Activated CD8-positive, alpha-beta memory T cell treated with anti-CD3 and anti-CD28 coated beads for 4 hours (primary cell): ENCODE data around the gene FBLIM1.

ENCODE experiments used
- DNase-seq, 2 donors: peaks; one replicate each; pipeline ENCODE4 v3.0.0-alpha.2; 2020; ENCODE audit warnings: low read depth in 2 of 2

Gene FBLIM1

DNA sequence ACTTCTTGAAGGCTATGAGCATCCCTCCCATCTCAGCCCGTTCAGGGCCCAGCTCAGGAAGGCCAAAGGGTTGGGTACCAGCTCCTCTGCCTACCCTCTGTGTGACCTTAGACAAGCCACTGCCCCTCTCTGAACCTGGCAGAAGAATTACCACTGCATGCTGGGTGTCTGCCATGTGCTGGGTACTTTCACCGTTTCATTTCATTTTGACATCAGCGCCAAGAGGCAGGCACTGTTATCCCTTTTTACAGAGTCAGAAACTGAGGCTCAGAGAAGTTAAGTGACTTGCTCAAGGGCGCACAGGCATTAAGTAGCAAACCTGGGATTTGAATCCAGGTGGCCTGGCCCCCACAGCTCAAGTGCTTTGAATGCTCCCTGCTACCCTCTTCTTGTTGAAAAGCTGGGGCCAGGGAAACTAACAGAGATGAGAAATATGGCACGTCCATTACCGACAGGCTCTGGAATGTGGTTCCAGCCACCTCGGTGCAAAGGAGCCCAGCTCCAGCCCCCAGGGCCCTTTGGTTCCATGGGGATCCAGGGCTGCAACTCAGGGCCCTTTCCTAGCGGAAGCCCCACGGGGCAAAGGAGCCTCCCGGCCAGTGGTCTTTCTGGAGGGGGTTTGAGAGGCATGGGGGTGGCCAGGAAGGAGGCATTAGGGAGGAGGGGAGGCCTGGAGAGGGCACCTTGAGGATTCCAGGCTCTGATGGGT is 9.8 kb upstream of the FBLIM1 start:
- DNase-seq = no peak

DNA sequence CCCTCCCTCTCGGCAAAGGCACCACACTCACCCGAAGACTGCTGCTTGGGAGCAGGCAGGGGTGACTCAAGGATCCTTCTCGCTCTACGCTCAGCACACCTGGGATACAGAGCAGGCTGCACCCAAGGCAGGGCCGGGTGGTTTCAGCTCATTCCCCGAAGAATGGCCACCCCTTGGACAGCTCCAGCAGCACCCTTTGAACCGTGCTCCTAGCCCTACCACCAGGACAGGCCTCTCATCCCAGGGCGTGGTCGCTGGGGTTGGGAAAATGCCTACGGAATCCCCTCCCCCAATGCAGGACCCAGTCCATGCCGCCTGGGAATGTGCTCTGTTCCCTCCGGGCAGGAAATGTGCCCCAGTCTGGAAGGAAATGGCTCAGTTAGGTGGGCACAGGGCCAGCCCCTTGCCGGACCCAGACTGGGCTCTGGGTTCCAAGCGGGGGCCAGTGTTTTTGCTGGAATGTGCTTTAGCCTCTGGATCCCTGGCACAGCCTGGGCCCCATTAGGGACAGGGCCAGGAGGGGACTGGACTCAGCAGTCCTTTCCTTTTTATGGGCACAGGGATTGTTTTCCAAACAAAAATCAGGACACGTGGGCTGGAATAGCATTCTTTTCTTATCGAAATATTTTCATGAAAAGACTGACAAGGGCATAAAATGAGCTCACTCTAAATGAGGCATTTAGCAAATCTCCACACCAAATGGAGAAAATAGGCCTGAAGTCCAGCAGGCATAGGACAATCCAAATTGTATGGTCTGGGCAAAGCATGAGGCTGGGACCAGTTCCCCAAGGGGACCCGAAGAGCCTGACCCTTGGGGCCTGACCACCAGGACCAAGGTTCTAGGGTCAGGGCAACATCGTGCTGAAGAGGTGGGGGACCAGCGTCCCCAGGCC is 8.9 kb upstream of the FBLIM1 start:
- no peak for DNase-seq

DNA sequence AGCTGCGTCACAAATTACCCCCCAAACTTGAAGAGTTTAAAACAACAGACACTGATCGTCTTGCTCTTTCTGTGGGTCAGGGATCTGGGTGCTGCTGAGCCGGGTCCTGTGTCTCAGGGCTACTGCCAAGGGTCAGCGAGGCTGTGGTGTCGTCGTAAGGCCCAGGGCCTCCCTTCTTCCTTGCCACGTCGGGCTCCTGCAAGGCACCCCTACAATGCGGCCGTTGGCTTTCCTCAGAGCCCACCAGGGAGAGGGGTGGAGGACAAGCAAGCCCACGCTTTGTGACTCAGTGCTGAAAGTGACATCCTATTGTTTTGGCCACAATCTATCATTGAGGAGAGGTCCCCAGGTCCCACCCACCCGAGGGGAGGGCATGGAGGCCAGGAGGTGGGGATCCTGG is 7.7 kb upstream of the FBLIM1 start:
- no peak for DNase-seq

DNA sequence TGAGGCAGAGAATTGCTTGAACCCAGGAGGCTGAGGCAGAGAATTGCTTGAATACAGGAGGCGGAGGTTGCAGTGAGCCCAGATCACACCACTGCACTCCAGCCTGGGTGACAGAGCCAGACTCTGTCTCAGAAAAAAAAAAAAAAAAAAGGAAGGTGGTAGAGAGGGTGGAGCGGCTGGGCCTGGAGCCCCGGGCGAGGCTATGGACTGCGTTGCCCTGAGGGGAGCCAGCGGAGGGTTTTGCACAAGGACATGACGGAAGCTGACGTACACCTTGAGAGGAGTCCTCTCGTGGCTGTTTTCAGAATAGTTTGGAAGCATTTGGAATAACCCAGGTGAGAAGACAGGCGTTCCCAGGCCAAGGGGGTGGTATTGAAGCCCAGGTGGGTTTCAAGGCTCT is 6.9 kb upstream of the FBLIM1 start:
- DNase-seq = no peak

DNA sequence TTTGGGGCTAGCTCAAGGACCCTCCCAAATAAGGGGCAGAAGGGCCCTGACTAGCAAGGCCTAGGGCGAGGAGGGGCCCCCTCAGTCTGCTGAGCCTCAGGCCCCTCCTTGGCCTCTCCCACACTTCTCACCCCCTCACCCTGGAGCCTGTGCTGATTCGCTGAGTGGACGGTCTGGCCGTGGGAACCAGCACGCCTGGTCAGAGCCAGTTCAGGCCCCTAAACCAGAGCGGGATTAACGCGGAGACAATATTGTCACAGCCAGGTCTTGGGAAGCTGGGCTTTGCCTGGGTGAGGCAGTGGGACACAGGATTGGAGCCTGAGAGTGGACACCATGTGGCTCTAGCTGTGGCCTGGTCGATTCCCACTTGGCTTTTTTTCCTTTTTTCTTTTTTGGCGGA is 4.8 kb upstream of the FBLIM1 start:
- DNase-seq = no peak

DNA sequence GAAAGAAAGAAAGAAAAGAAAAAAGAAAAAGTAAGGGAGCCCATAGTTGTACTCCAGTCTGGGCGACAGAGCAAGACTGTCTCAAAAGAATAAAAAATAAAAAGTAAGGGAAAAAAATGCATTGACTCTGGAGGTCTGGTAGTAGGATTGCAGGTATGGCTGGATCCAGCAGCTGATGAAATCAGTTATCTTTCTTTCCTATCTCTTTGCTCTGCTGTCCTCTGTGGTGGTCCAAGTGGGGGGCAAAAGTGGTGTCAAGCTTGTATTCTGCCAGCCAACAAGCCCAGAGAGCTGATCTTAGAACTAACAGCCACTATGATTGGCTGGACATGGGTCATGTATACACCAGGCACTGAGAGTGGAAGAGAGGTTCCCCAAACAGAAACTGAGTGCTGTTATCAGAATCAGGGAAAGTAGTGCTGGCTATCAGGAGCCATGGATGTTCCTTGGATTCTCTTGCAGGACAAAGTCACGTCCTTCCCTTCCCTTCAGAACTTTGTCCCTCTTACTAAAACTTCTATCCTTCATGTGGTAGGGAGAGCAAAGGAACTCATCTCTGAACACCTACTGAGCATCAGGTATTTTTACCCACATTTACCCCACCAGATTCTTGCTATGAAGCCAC is 3.5 kb upstream of the FBLIM1 start:
- DNase-seq = no peak

DNA sequence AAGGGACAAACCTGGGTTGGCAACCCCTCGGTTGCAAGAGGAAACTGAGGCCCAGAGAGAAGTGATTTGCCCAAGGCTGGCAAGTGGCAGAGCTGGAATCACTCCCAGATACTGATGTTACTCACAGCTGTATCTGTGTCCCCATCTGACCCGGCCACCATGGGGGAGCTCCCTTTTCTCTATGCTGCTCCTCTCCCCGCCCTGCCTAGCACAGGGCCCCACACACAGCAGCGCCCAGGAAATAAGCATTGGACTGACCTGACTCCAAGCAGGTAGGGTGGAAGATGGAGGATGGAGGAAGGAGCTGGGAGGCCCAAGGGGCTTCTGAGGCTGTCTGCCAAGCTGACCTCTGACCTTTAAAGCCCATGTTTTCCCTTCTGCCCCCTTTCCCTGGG is 3.0 kb upstream of the FBLIM1 start:
- DNase-seq = no peak

DNA sequence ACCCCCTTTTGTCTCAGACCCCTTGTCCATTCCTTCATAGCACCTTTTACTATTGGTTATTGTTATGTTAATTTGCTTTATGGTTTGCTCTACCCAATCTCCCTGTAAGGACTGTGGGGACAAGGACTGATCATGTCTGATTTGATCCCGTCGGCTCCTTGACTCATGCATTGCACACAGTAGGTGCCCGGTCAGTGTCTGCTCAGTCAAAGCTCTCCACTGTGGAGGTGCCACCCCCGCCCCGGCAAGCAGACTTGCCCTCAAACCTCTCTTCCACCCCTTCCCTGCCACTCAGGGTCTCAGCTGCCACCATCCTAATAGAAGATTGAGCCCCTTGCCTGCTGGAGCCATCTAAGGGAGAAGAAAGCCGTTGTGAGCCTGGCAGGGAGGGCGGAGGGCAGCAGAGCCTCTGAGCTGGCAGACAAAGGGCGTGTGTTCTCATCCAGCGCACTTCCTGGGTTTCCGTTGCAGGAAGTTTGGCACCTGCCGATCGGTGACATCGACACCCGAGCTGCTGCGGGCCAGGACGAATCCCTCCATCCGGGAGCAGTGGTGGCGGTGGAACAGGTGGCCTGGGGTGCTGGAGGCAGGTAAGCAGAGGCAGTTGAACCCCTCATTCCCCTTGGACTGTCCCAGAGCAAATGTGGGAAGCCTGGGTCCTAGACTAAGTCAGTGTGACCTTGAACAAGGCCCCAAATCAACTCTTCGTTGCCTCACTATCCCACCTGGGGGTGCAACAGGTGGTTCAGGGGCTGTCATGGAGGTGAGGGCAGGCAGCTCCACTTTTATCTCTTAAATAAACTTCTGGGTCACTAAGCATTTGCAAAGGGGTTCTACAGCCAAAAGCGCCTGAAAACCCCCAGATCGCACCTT is 2.2 kb upstream of the FBLIM1 start:
- no peak for DNase-seq

DNA sequence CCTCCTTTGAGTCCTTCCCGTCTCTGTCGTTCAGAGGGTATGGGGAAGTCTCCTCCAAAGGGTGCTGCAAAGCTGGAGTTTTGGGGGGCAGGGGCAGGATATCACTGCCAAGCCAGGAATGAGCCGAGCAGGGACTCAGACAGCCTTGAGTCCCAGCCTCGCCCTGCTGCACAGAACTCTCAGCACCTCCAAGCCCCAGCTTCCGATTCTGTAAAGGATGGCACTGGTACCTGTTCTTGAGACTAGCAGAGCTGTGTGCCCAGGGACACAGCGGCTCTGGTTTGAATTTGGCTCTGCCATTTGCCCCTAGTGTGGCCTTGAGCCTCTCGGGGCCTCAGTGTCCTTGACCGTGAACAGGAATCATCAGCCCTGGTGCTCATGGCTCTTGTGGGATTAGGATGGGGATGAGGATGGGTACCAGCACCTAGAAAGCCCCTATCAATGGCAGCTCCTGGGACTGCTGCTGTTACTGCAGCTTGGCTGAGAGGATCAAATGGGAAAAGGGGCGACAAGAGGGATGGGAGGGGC is 1.5 kb upstream of the FBLIM1 start:
- DNase-seq = no peak

DNA sequence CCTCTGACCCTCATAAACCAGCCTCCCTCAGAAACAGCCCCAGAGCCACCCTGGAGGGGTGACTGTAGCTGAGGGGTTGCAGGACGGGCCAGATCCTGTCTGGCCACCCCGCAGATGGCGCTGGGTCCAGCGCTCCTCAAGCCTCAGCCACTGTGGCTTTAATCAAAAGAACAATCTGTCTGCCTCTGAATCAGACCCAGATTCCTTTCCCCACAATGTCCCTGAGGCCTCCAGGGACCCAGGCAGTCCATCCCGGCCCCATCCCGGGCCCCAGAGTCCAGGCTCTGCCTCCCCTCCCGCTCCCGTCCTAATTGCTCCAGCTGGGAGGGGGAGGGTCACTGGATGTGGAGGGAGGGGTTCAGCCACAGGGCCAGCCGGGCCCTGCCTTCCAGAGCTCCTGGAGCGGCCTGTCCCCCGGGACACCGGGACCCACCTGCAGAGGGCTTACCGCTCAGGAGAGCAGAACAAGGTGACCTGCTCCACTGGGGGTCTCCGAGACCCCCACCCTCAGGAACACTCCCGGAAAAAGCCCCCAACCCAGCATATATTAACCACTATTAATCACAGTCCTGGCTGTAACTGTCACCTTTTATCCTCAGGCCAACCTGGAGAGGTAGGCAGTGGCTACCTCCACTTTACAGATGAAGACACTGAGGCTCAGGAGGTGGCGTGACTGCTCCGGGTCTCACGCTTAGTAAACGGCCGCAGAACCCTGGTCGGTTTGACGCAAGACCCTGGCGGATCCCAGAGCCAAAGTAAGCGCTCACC is 836 bp upstream of the FBLIM1 start:
- no peak for DNase-seq

DNA sequence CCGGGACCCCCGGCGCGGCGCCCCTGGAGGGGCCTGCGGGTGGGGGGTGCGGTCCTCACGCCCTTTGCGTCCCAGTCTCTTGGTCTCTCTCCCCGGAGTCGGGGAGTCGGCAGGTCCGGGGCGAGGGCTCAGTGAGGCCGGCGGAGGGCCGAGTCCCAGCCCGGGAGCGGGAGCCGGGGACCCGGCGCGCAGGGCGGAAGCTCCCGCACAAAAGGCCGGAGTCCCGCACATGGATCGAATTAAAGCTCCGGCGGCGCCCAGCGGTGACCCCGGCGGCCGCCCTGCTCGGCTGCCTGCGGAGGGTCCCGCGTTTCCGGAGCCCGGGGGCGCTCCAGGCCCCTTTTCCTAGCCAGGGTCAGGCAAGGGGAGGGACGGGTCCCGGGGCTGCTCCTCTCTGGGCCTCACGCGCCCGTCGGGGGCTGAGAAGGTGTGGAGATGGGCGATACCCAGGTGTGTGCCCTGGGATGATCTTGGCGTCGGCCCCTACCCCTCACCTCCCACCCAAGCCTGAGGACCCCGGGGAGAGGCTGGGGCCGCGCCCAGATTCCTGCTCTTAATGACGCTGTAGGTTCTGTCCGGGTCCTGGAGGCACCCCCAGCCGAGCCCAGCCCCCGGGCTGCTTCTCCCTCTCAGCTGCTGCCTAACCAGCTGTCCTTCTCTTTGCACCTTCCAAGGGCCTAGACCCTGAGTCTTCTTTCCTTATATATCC is 512 bp downstream of the FBLIM1 start:
- no peak for DNase-seq

DNA sequence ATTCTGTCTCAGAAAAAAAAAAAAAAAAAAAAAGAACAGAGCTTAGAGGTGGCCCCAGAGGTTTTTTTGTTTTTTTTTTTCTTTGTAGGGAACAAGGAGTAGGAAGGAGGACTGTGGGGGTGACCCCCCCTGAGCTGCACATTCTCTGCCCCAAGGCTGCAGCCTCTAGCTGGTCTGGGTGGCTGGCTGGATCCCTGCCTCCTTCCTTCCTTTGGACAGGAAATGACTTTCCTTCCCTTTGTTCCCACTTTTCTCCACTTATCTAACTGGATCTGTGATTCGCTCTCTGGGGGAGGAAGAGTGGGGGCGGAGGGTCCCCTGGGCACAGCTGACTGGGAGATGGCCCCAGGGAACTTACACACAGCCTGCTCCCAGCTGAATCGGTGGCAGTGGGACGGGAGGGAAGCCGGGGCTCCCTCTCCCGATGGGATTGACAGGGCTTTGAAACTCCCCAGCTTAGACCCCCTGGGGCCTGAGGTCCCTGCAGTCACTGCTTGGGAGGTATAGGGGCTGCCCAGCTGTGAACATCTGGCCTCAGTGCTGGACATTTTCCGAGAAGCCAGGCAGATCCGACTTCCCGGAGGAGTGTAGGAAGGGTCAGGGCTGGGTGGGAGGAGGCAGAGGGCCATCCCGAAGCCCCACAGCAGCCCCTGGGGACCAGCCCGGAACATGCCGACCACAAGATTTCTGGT is 2.1 kb downstream of the FBLIM1 start:
- no peak for DNase-seq

DNA sequence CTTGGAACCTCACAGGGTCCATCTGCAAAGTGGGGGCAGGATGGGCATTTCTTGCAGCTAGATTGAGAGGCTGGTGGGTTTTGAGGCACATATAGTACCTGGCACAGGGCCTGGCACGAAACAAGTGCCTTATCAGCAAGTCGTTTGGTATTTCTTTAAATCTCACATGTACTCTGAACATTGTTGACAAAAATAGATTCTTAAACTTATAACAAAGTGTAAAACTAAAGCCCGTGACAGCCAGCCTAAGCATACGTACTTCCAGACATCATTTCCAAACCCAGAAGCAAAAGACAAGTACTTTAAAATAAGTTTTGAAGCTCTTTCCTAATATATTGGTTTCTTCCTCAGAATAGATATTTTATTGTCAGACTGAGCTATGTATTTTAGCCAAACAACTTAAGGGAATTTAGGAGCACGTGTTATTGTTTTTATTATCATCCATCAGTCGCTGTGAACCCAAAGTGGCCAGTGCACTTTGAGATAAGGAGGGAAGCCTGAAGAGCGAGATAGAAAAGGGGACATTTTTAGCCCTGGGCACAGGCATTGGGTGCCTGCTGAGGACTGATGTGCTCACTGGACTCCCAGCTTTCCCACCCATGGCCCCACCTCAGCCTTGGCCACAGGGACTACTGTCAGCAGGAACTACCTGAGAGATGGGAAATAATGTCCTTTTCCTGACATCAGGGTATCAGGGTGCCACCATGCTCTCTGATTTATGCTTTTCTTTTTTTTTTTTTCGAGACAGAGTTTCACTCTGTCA is 3.0 kb downstream of the FBLIM1 start:
- no peak for DNase-seq

DNA sequence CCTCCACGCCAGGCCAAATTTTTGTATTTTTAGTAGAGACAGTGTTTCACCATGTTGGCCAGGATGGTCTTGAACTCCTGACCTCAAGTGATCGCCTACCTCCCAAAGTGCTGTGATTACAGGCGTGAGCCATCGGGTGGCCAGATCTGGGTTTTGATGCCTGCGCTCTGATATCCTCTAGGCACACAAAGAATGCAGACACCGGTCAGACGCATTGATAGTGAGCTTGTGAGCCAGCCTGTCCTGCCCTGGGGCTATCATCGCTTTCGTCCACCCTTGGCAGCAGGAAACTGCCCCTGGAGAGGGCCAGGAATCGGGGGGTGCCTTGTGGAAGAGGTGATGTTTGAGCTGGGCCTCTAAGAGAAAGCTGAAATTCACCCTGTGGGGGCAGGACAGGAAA is 4.0 kb downstream of the FBLIM1 start:
- DNase-seq = no peak

DNA sequence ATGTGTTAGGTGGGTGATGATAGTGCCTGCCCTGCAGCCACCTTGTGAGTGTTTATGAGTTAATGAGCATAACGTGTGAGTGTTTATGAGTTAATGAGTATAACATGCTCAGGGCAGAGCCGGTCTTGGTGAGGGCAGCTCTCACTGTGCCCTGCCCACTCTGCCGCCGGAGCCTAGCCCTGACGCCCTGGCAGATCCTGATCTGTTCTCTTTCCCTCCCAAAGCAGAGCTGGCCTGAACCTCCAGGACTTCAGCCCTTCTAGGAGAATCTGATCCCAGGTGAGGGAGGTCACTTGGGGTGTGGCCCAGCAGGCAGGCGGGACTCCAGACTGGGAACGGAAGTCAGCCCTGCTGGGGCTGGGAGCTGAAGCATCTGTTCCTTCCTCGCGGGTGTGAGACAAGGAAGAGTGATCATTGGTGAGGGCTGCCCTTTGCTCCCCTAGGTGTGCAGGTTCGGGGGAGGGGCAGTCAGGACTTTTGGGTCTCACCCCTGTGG is 5.7 kb downstream of the FBLIM1 start:
- no peak for DNase-seq

DNA sequence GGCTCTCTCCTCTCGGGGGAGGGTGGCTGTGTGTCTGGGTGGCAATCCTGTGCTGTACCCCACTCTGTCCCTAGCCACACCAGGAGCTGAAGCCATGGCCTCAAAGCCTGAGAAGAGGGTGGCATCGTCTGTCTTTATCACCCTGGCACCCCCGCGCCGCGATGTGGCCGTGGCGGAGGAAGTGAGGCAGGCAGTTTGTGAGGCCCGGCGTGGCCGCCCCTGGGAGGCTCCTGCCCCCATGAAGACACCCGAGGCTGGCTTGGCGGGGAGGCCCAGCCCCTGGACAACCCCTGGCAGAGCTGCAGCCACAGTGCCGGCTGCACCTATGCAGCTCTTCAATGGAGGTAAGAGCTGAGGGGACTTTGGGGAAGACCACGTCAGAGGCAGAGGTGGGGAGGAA is 6.3 kb downstream of the FBLIM1 start:
- no peak for DNase-seq

DNA sequence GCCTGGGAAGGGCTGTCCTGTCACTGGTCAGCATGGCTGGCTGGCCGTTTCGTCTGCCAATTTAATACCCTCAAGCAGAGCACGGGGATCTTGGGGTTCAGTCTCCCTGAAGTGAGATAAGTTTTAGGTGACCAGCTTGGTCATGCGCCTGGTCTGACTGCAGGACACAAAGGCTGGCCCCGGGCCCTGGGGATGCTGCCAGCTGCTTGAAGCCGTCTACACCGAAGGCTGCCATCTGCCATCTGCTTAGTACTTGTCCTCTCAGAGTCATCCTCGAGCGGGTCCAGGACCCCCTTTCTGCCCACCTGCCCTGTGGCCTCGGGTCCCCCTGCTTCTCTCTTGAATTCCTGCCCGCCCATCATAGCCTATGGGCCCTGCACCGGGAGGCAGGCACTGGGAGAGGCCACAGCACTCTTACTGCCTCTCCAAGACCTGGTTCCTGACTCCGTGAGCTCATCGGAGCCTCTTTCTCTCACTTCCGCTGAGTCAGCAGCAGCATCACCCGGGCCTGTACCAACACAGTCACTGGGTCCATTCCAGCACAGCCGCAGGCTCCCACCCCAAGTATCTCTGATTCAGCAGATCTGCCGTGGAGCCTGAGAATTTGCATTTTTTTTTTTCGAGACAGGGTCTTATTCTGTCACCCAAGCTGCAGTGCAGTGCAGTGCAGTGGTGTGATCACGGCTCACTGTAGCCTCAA is 7.0 kb downstream of the FBLIM1 start:
- DNase-seq = no peak

DNA sequence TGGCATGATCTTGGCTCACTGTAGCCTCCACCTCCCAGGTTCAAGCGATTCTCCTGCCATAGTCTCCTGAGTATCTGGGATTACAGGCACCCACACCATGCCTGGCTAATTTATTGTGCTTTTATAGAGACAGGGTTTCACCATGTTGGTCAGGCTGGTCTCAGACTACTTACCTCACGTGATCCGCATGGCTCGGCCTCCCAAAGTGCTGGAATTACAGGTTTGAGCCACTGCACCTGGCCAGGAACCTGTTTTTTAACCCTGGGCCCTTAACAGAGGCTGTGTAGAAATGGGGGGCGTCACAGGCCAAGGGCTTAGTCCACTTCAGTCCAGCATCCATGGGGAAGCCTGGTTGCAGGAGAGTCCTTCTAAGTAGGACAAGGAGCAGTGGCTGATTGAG is 9.3 kb downstream of the FBLIM1 start:
- no peak for DNase-seq
